Heart right ventricle (tissue), 16 donors: ENCODE measurements around the gene CATSPERZ. TPM values are rescaled to one million over a fixed set of nuclear protein-coding genes. Genes with fewer than 3 reads are reported as not detected.

ENCODE experiments used
- ATAC-seq, 8 donors: fragments of 200-7000 bp; cut with Tn5 transposase; one replicate each; pipeline ENCODE4 v1.9.1; 2020; ENCODE audit warnings: mild to moderate bottlenecking in 8 of 8, moderate library complexity in 8 of 8, moderate number of reproducible peaks in 1 of 8
- DNase-seq, 2 donors: peaks; one replicate each; pipeline ENCODE4 v3.0.0-alpha.2; 2020
- H3K27ac ChIP-seq, 10 donors: fragments of 200-600 bp; sonication (generic) in 2 of 10; one replicate each; pipeline versions ENCODE4 v1.5.0 to v1.8.0; 2020 to 2022; ENCODE audit warnings: mild to moderate bottlenecking in 3 of 10
- H3K27me3 ChIP-seq, 7 donors: fragments of 200-600 bp; one replicate each; pipeline ENCODE4 v1.8.0; 2021 to 2022; ENCODE audit warnings: mild to moderate bottlenecking in 2 of 7
- H3K36me3 ChIP-seq, 9 donors: fragments of 200-600 bp; sonication (generic) in 1 of 9; one replicate each; pipeline versions ENCODE4 v1.5.0 to v1.8.0; 2020 to 2022; ENCODE audit warnings: mild to moderate bottlenecking in 2 of 9
- H3K4me1 ChIP-seq, 9 donors: fragments of 200-600 bp; sonication (generic) in 1 of 9; one replicate each; pipeline versions ENCODE4 v1.5.0 to v1.8.0; 2020 to 2022; ENCODE audit warnings: mild to moderate bottlenecking in 4 of 9
- H3K4me3 ChIP-seq, 10 donors: fragments of 200-600 bp; sonication (generic) in 2 of 10; one replicate each; pipeline versions ENCODE4 v1.5.0 to v1.8.0; 2020 to 2022; ENCODE audit warnings: mild to moderate bottlenecking in 7 of 10, moderate library complexity in 2 of 10
- H3K9me3 ChIP-seq, 11 donors: fragments of 200-600 bp in 10 of 11; sonication (generic) in 2 of 11; one replicate each; pipeline versions ENCODE4 v1.5.0 to v1.8.0; 2013 to 2022; ENCODE audit warnings: mild to moderate bottlenecking in 2 of 11, control low read depth in 1 of 11, moderate library complexity in 1 of 11
- WGBS, 2 donors: extraction: QIAGEN DNeasy Blood & Tissue Kit; methylation state at CpG; one replicate each; pipeline ENCODE4 v1.1.7; 2013; ENCODE audit warnings: inconsistent platforms in 1 of 2; 5-methylcytosine and 5-hydroxymethylcytosine counted together
- intact Hi-C, 10 donors: fragments of 100-400 bp; cut with DNase I; formaldehyde crosslinking; loops; one replicate each; pipeline versions ENCODE4 v1.11.1 to v1.14.2; 2022
- polyA plus RNA-seq, 2 donors: library from polyadenylated mRNA; stranded (reverse); fragments of 200-250 nt; gene quantifications; one replicate each; pipeline ENCODE4 v1.2.3, GENCODE V29; 2013
- total RNA-seq, 10 donors: library from RNA; stranded (reverse); fragmentation: NEBNext Ultra II Directional in 3 of 10; extraction: Animal tissue kit (Norgen Biotek cat#: 25700) in 3 of 10; gene quantifications; one replicate each; pipeline versions ENCODE4 v1.2.1 to v1.2.4, GENCODE V29; 2021 to 2023
- TF ChIP-seq, protein P1 (sequence below), 9 donors: fragments of 200-600 bp; sonication (generic) in 2 of 9; IDR thresholded peaks; one replicate each; pipeline versions ENCODE4 v1.5.0 to v1.8.0; 2021 to 2022; ENCODE audit warnings: antibody characterized with exemption in 9 of 9, mild to moderate bottlenecking in 5 of 9, moderate library complexity in 1 of 9
- donor health status: Arrhythmogenic right ventricular cardiomyopathy.
- donor health status: ischemic (EF 13 %, LVEDD 7.1; RV severe dilation, severe dysfunction).
- donor health status: healthy with polysubstance abuse.
- donor health status: DM: no; HTN: yes; CAD: no.
- donor health status: DM: no; HTN: no; CAD: no.
- donor health status: ischemic (EF 25% LVEDD 6.9; RV normal size, moderate dysfunction).
- donor health status: ischemic (EF 25% LVEDD 5.7; RV mildly dilated, moderate dysfunction).
- donor health status: healthy.
- donor health status: DM: yes; HTN: yes; CAD: no.
- donor health status: Ischemic cardiomyopathy.
- donor health status: ischemic (EF 35%, LVEDD 5.7; RV mildly dilated, moderate dysfunction).
- donor health status: nonischemic (EF 11% LVEDD 7.7; RV severe dilation, severe dysfunction).
- donor health status: DM: yes; HTN: yes; CAD: no.
- donor health status: PGD.
- donor health status: ischemic (EF 29% LVEDD 5.4; RV normal size, mild dysfunction).
- donor health status: nonischemic (EF 23%, LVEDD 6.1; RV moderate dilation, normal function).

CATSPERZ gene
- total and polyA plus RNA-seq, 12 donors = 0.10 TPM; not detected in 11

DNA sequence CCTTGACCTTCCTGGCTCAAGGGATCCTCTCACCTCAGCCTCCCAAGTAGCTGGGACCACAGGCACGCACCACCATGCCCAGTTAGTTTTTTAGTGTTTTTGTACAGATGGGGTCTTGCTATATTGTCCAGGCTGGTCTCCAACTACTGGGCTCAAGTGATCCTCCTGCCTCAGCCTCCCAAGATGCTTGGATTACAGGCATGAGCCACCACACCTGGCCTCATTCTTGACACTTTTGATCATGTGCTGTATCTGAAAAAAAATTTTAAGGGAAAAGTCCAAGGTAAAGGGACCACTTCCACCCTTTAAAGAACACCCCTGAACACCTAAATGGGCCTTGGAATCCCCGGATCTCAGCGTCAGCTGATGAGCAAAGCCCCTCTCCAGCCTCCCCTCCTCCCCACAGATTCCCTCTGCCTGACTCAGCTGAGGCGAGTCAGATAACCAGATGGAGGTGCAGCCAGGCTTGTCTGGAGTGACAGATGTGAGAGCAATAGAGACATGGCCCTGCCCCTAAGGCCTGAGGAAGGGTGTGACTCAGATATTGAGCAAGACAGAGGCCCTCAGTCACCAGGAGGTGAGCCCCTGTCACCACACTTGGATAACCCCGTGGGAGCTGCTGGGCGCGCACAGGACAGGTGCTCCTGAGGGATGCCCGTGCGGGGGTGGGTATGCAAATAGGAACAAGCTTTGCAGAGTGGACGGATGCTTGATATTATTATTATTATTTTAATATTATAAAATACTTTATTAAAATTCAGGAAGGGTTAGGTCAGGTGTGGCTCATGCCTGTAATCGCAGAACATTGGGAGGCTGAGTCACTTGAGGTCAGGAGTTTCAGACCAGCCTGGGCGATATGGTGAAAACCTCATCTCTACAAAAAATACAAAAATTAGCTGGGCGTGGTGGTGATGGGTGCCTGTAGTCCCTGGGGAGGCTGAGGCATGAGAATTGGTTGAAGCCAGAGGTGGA lies 34.9 kb downstream of the CATSPERZ start:
- ATAC-seq = peak in 6 of 8 donors; percentile 25 to 90 (median 66)
- Histone ChIP-seq H3K4me1 (peaks cover 0 to 34% (median 7%) of the 10 kb centered on the region in 9 donors), H3K27me3 (no peaks in the 10 kb centered on the region), H3K9me3 (no peaks in the 10 kb centered on the region), H3K27ac (no peak overlapping the region), H3K4me3 (no peak overlapping the region), H3K36me3 (no peaks in the 10 kb centered on the region)
- TF ChIP-seq, protein P1, sequence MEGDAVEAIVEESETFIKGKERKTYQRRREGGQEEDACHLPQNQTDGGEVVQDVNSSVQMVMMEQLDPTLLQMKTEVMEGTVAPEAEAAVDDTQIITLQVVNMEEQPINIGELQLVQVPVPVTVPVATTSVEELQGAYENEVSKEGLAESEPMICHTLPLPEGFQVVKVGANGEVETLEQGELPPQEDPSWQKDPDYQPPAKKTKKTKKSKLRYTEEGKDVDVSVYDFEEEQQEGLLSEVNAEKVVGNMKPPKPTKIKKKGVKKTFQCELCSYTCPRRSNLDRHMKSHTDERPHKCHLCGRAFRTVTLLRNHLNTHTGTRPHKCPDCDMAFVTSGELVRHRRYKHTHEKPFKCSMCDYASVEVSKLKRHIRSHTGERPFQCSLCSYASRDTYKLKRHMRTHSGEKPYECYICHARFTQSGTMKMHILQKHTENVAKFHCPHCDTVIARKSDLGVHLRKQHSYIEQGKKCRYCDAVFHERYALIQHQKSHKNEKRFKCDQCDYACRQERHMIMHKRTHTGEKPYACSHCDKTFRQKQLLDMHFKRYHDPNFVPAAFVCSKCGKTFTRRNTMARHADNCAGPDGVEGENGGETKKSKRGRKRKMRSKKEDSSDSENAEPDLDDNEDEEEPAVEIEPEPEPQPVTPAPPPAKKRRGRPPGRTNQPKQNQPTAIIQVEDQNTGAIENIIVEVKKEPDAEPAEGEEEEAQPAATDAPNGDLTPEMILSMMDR (IDR thresholded peaks at IDR 0.05) = no peak
- DNase-seq = no peak
- WGBS, 2 donors = 55 to 67% methylated on average over 13 of the region's 13 CpGs
- intact Hi-C loops = no loop called here

DNA sequence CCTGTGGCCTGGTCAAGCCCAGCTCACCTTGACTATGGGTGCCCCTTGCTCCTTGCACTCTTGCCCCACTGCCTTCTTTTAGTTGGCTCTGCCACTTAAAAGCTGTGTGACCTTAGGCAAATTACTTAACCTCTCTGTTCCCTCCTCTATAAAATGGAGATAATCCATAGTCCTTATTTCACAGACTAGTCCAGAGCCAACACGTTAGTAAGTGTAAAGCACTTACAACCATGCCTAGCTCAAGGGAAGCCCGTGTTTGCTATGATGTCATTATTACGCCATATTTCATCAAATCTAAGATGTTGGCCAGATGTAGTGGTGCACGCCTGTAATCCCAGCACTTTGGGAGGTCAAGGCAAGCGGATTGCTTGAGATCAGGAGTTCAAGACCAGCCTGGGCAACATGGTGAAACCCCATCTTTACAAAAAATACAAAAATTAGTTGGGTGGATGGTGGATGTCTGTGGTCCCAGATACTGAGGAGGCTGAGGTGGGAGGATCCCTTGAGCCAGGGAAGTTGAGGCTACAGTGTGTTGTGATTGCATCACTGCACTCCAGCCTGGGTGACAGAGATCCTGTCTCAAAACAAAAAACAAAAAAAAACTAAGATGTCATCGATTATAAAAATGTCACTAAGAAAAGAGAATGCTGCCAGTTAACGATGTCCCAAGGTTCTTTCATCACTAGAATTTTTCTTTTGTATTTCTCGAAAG lies 37.5 kb downstream of the CATSPERZ start:
- 70% methylated on average over 8 of the region's 8 CpGs for WGBS, 2 donors
- ATAC-seq (no peak), DNase-seq (no peak)
- H3K4me1 ChIP-seq = peaks cover 5 to 40% (median 8%) of the 10 kb centered on the region in 9 donors
- no peaks in the 10 kb centered on the region for H3K36me3 ChIP-seq
- intact Hi-C loops = no loop called here
- no peaks in the 10 kb centered on the region for H3K9me3 ChIP-seq
- TF ChIP-seq, protein P1 (IDR thresholded peaks at IDR 0.05) = no peak
- no peak overlapping the region for H3K27ac ChIP-seq
- peaks cover 0 to 2% (median 0%) of the 10 kb centered on the region in 7 donors for H3K27me3 ChIP-seq
- no peak overlapping the region for H3K4me3 ChIP-seq

DNA sequence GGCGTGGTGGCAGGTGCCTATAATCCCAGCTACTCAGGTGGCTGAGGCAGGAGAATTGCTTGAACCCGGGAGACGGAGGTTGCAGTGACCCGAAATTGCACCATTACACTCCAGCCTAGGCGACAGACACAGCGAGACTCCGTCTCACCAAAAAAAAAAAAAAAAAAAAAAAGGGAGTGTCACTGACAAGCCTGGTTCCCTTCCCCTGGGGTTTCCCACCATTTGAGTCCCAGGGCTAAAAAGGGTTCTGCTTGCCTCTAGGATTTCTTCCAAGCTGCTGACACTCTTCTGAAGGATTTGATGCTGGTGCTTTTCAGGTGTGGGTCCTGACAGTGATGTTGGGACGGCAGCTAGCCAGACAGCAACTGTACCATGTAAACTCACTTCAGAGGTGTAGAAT lies 38.6 kb downstream of the CATSPERZ start:
- Histone ChIP-seq H3K27ac (peak overlapping the region in 1 of 10 donors; percentile 85), H3K4me1 (peaks cover 5 to 42% (median 12%) of the 10 kb centered on the region in 9 donors), H3K36me3 (peaks cover 0 to 6% (median 0%) of the 10 kb centered on the region in 9 donors), H3K4me3 (no peak overlapping the region), H3K27me3 (peaks cover 0 to 2% (median 0%) of the 10 kb centered on the region in 7 donors), H3K9me3 (no peaks in the 10 kb centered on the region)
- ATAC-seq = no peak
- intact Hi-C loops = no loop called here
- TF ChIP-seq, protein P1 (IDR thresholded peaks at IDR 0.05) = no peak
- 88 to 94% methylated on average over 8 of the region's 8 CpGs for WGBS, 2 donors
- no peak for DNase-seq

DNA sequence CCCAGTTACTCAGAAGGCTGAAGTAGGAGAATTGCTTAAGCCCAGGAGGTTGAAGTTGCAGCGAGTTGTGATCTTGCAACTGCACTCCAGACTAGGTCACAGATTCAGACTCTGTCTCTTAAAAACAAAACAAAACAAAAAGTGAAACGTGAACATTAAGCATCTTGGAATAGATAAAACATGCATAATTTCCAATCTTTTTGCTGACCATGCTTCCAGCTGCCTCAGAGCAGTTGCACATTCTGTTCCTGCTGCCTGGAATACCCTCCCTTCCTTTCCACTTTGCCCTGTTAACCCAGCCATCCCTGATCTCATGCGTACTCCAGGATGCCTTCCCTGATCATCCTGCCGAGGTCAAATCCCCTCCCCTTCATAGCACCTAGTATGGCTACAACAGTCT lies 39.1 kb downstream of the CATSPERZ start:
- WGBS, 2 donors = 67 to 77% methylated on average over 4 of the region's 4 CpGs
- no peaks in the 10 kb centered on the region for H3K9me3 ChIP-seq
- TF ChIP-seq, protein P1 (IDR thresholded peaks at IDR 0.05) = no peak
- DNase-seq (no peak), ATAC-seq (no peak)
- peaks cover 0 to 12% (median 0%) of the 10 kb centered on the region in 9 donors for H3K36me3 ChIP-seq
- peaks cover 5 to 42% (median 12%) of the 10 kb centered on the region in 9 donors for H3K4me1 ChIP-seq
- H3K27ac ChIP-seq = peak overlapping the region in 2 of 10 donors; percentile 44 to 85
- peak overlapping the region in 1 of 10 donors; percentile 56 for H3K4me3 ChIP-seq
- intact Hi-C loops = no loop called here
- peaks cover 0 to 2% (median 0%) of the 10 kb centered on the region in 7 donors for H3K27me3 ChIP-seq
